Measurements from ENCODE around the gene PRPF8. TPM values are rescaled to one million over a fixed set of nuclear protein-coding genes. Genes with fewer than 3 reads are reported as not detected.

The PRPF8 gene
- total and polyA plus RNA-seq, 2 of the 13 experiments (the other 11 are each of a cell fraction or from before 2014, with no cell fraction given) = 112 to 179 TPM

- TF ChIP-seq SKIL (CRISPR knock-in tag; IDR thresholded peaks at IDR 0.05; ENCODE audit: borderline replicate concordance) (peak; percentile 28; the same call in 1 of the 2 replicates), CTCF (CRISPR knock-in tag; IDR thresholded peaks at IDR 0.05) (peak; percentile 85), TEAD3 (CRISPR knock-in tag; optimal IDR thresholded peaks at IDR 0.05; ENCODE audit: borderline replicate concordance) (peak; percentile 23), ATAD3A (CRISPR knock-in tag; IDR thresholded peaks at IDR 0.05) (no peak), AKAP8 (CRISPR knock-in tag; IDR thresholded peaks at IDR 0.05) (no peak), ZNF687 (CRISPR knock-in tag; IDR thresholded peaks at IDR 0.05) (peak; percentile 22), ZFP1 (CRISPR knock-in tag; IDR thresholded peaks at IDR 0.05) (no peak), CBX5 (CRISPR knock-in tag; IDR thresholded peaks at IDR 0.05; ENCODE audit: borderline replicate concordance) (0 out of 2 replicates have a peak, but pooled peaks have one; percentile 36), PHF5A (CRISPR knock-in tag; IDR thresholded peaks at IDR 0.05; ENCODE audit: low read depth, unreplicated experiment) (peak; percentile 23), NONO (IDR thresholded peaks at IDR 0.05) (no peak), NONO (CRISPR knock-in tag; conservative IDR thresholded peaks at IDR 0.05) (peak; percentile 64), ZFP91 (CRISPR knock-in tag; IDR thresholded peaks at IDR 0.05; ENCODE audit: borderline replicate concordance) (no peak; the same call in 1 of the 2 replicates), GATA4 (IDR thresholded peaks at IDR 0.05; ENCODE audit: borderline replicate concordance, low read depth) (no peak), ZBTB2 (CRISPR knock-in tag; IDR thresholded peaks at IDR 0.05; ENCODE audit: low read depth) (peak; percentile 79), NFRKB (IDR thresholded peaks at IDR 0.05) (no peak), ZNF331 (CRISPR knock-in tag; IDR thresholded peaks at IDR 0.05) (peak; percentile 86), ZNF598 (CRISPR knock-in tag; IDR thresholded peaks at IDR 0.05; ENCODE audit: borderline replicate concordance) (peak; percentile 50; the same call in 1 of the 2 replicates), ZNF670 (CRISPR knock-in tag; IDR thresholded peaks at IDR 0.05; ENCODE audit: borderline replicate concordance) (peak; percentile 38; the same call in 1 of the 2 replicates)
Measured at GRCh38 chr17:1648963-1649843, 35.5 kb downstream of the PRPF8 start (continued).
